GM12891 (cell line): ENCODE results near the gene ZSWIM4.
"Not testable (repeated sequence)": the region's sequence is repeated elsewhere in the genome, so short reads cannot be mapped to it uniquely, and the experiment has no call there.

Source experiments
- DNase-seq: peaks from one replicate; pipeline ENCODE4 v3.0.0; 2011; ENCODE audit warnings: low spot score; ENCODE audit not compliant: insufficient read length
- FAIRE-seq: peaks from 2 replicates; lab custom pipeline; 2011; peaks lifted over from hg19 to GRCh38; lab: Jason Lieb, UNC
- PAX5 ChIP-seq: IDR thresholded peaks from 2 replicates; pipeline ENCODE4 v1.6.1; 2011; ENCODE audit warnings: low read length, moderate library complexity, mild to moderate bottlenecking; ENCODE audit not compliant: insufficient read depth, severe bottlenecking
- POLR2A ChIP-seq: IDR thresholded peaks from 2 replicates; pipeline ENCODE4 v1.6.1; 2011; ENCODE audit warnings: low read depth, low read length, control low read depth
- POLR2AphosphoS5 ChIP-seq: IDR thresholded peaks from 2 replicates; pipeline ENCODE4 v1.6.1; 2011; ENCODE audit warnings: low read depth, low read length, control low read depth
- POU2F2 ChIP-seq: IDR thresholded peaks from 2 replicates; pipeline ENCODE4 v1.6.1; 2011; ENCODE audit warnings: low read depth, mild to moderate bottlenecking, control low read depth, low read length, moderate library complexity
- SPI1 ChIP-seq: IDR thresholded peaks from 2 replicates; pipeline ENCODE4 v1.6.1; 2011; ENCODE audit warnings: low read depth, low read length, control low read depth
- TAF1 ChIP-seq: IDR thresholded peaks from 2 replicates; pipeline ENCODE4 v1.6.1; 2011; ENCODE audit warnings: low read depth, low read length, control low read depth

The ZSWIM4 gene

GRCh38 chr19:13774217-13775191, 20.7 kb upstream of the ZSWIM4 start, which contains the start of gene C19orf53:
Gene C19orf53 (plus strand): TSS chr19:13774456. CDS start chr19:13774478, 22 bp downstream.
- peak; percentile 89 for DNase-seq
- peak; percentile 98 for FAIRE-seq
- peak; percentile 87 for TF ChIP-seq POLR2A
- peak; percentile 87 for TF ChIP-seq TAF1
- no peak for TF ChIP-seq PAX5
- TF ChIP-seq POLR2AphosphoS5: peak; percentile 88
- peak; percentile 55; the same call in 1 of the 2 replicates for TF ChIP-seq POU2F2
- no peak for TF ChIP-seq SPI1

DNA sequence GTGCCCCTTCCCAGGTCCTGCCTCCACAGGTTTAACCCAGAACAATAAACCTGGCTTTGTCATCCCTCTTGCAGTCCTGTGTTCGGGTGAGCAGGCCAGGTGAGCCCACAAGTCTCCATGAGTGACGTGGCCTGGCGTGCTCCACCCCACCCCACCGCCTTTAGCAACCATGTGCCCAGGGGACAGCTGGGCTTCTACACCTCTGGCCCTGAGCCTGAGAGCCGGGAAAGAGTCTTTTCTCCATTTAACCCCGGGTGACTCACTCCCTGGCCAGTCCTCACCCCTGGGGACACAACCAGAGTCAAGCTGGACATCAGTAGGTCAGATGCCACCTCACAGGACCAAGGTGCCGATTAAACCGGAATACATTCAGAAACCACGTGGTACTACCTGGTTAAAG, 16.8 kb upstream of the ZSWIM4 start:
- TF ChIP-seq POLR2A (no peak), TAF1 (no peak), PAX5 (no peak), POLR2AphosphoS5 (no peak), SPI1 (no peak), POU2F2 (no peak)
- no peak for DNase-seq
- no peak for FAIRE-seq

DNA sequence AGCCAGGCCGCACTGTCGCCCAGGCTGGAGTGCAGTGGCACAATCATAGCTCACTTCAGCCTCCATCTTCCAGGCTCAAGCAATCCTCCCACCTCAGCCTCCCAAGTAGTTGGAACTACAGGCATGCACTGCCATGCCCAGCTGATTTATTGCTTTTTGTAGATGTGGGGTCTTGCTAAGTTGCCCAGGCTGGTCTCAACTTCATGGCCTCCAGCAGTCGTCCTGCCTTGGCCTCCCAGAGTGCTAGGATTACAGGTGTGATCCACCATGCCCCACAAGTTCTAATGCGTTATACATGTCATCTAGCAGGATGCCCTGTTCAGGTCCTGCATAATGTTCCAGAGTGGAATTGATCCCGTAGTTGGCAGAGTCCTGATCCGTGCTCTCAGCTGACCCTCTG, 16.4 kb upstream of the ZSWIM4 start:
- no peak for FAIRE-seq
- TF ChIP-seq PAX5: no peak
- no peak for TF ChIP-seq POLR2A
- TF ChIP-seq TAF1: no peak
- TF ChIP-seq SPI1: no peak
- no peak for TF ChIP-seq POU2F2

DNA sequence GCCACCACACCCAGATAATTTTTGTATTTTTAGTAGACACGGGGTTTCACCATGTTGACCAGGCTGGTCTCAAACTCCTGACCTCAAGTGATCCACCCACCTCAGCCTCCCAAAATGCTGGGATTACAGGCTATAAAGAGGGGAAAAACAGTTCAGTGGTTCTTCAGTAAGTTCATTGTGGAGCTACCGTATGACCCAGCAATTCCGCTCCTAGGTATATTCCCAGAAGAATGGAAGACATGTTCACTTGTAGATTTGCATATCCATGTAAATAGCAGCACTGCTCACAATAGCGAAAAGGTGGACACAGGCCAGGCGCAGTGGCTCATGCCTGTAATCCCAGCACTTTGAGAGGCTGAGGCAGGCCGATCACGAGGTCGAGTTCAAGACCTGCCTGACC, 15.4 kb upstream of the ZSWIM4 start:
- not testable (repeated sequence) for DNase-seq

More for the DNA sequence above, 16.4 kb upstream of the ZSWIM4 start:
- no peak for DNase-seq

GRCh38 chr19:13781547-13781946, 13.7 kb upstream of the ZSWIM4 start:
- FAIRE-seq (no peak), DNase-seq (no peak)
- TF ChIP-seq POLR2A (no peak), SPI1 (no peak), TAF1 (no peak), POU2F2 (no peak), PAX5 (no peak), POLR2AphosphoS5 (no peak)

More for the DNA sequence above, 15.4 kb upstream of the ZSWIM4 start:
- FAIRE-seq: not testable (repeated sequence)

- no peak for FAIRE-seq
- TF ChIP-seq POU2F2 (no peak), TAF1 (no peak), SPI1 (no peak), POLR2A (no peak), POLR2AphosphoS5 (no peak), PAX5 (no peak)
- no peak for DNase-seq
Observed at GRCh38 chr19:13782537-13782936, 12.7 kb upstream of the ZSWIM4 start.

DNA sequence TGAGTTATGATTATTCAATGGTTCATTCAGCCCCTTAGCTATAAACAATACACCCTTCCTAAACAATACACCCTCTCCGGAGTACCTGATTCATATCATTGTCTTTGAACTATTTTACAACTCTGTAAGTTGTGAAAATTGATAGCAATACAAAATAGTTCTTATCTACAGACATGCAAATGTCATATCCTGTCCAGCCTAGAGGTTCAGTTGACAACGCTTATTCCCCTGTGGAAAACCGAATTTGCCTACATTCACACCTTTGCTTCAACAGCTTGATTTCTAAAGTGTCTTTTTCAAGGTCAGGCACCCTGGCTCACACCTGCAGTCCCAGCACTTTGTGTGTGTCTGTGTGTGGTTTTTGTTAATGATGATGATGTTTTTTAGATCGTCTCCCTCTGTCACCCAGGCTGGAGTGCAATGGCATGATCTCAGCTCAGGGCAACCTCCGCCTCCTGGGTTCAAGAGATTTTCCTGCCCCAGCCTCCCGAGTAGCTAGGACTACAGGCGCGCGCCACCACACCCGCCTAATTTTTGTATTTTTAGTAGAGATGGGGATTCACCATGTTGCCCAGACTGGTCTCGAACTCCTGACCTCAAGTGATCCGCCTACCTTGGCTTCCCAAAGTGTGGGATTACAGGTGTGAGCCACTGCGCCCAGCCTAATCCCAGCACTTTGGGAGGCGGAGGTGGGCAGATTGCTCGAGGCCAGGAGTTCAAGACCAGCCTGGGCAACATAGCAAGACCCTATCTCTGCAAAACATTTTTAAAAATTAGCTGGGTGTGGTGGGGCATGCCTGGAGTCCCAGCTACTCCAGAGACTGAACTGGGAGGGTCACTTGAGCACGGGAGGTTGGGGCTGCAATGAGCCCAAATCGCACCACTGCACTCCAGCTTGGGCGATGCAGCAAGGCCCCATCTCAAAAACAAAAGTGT, 11.4 kb upstream of the ZSWIM4 start:
- DNase-seq (no peak), FAIRE-seq (no peak)
- TF ChIP-seq POU2F2 (no peak), TAF1 (no peak), POLR2A (no peak), SPI1 (no peak), PAX5 (no peak), POLR2AphosphoS5 (no peak)

GRCh38 chr19:13784731-13785452, 10.4 kb upstream of the ZSWIM4 start:
- TF ChIP-seq POLR2AphosphoS5 (no peak), SPI1 (no peak), PAX5 (no peak), POLR2A (no peak), POU2F2 (no peak), TAF1 (no peak)
- DNase-seq (no peak), FAIRE-seq (no peak)

DNA sequence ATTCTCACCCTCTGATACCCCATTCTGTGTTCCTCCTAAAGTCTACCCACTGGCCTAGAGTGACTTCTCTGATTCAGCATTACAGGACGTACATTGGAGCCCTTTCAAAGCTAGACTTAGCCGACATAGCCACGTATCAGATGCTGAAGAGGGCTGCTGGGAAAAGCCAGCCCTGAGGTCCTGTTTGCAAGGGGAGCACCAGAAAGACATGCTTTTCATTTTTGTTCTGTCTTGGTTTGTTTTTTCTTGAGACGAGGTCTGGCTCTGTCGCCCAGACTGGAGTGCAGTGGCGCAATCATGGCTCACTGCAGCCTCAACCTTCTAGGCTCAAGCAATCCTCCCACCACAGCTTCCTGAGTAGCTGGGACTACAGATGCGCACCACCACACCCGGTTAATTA, 6.3 kb upstream of the ZSWIM4 start:
- TF ChIP-seq POLR2A (no peak), TAF1 (no peak), POU2F2 (no peak), SPI1 (no peak), POLR2AphosphoS5 (no peak), PAX5 (no peak)
- FAIRE-seq (no peak), DNase-seq (no peak)
